ENCODE data around the gene CYP21A2.

DNA sequence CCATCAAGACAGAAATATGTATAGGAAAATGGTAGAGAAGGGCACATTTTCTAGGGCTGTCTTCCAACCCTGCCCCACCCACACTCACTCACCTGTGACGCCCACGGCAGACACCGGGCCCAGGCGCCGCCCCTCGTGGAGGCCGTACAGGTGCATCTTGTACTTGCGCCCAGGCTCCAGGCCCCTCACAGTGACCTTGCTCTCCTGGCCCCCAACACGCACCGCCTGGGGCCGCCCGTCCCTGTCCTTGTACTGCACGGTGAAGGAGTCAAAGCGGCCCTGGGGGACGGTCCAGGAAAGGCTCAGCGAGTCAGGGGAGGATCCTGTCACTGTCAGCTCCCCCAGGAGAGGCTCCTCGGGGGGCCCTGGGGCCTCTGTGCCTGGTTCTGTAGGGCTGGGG lies 19.8 kb downstream of the CYP21A2 start:
- TF ChIP-seq, protein P1, sequence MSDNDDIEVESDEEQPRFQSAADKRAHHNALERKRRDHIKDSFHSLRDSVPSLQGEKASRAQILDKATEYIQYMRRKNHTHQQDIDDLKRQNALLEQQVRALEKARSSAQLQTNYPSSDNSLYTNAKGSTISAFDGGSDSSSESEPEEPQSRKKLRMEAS (IDR thresholded peaks at IDR 0.05) = no peak
- TF ChIP-seq POLR2AphosphoS5 (IDR thresholded peaks at IDR 0.05; ENCODE audit: low read depth, low read length) = no peak
- no peak for TF ChIP-seq PHF8 (conservative IDR thresholded peaks at IDR 0.05; ENCODE audit: low read depth, low read length)
- TF ChIP-seq, protein P2, sequence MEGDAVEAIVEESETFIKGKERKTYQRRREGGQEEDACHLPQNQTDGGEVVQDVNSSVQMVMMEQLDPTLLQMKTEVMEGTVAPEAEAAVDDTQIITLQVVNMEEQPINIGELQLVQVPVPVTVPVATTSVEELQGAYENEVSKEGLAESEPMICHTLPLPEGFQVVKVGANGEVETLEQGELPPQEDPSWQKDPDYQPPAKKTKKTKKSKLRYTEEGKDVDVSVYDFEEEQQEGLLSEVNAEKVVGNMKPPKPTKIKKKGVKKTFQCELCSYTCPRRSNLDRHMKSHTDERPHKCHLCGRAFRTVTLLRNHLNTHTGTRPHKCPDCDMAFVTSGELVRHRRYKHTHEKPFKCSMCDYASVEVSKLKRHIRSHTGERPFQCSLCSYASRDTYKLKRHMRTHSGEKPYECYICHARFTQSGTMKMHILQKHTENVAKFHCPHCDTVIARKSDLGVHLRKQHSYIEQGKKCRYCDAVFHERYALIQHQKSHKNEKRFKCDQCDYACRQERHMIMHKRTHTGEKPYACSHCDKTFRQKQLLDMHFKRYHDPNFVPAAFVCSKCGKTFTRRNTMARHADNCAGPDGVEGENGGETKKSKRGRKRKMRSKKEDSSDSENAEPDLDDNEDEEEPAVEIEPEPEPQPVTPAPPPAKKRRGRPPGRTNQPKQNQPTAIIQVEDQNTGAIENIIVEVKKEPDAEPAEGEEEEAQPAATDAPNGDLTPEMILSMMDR (IDR thresholded peaks at IDR 0.05; ENCODE audit: control extremely low read depth in 1 of 3, insufficient read depth in 1 of 3, low read depth in 1 of 3, low read length in 3 of 3) = no peak
